BLaER1 treated with 17β-estradiol and CSF1 and Interleukin-3, amounts not matched to agents 10 nM and 100 nM (cell line): ENCODE measurements around the gene PELI2.

Experiments used
- H3K27ac ChIP-seq, 11 experiments: shearing (Covaris generic); formaldehyde crosslinking; 2 replicates each; pipeline ENCODE4 v1.8.1; 2022
- H3K27me3 ChIP-seq, 11 experiments: shearing (Covaris generic); formaldehyde crosslinking; 2 replicates each; pipeline ENCODE4 v1.8.1; 2022
- H3K36me3 ChIP-seq, 11 experiments: shearing (Covaris generic); formaldehyde crosslinking; 2 replicates each; pipeline ENCODE4 v1.8.1; 2022
- H3K4me1 ChIP-seq, 10 experiments: shearing (Covaris generic); formaldehyde crosslinking; 2 replicates each; pipeline ENCODE4 v1.8.1; 2022
- H3K4me2 ChIP-seq, 11 experiments: shearing (Covaris generic); formaldehyde crosslinking; 2 replicates each; pipeline ENCODE4 v1.8.1; 2022
- H3K4me3 ChIP-seq, 10 experiments: shearing (Covaris generic); formaldehyde crosslinking; 2 replicates each; pipeline ENCODE4 v1.8.1; 2022
- H3K9ac ChIP-seq, 11 experiments: shearing (Covaris generic); formaldehyde crosslinking; 2 replicates each; pipeline ENCODE4 v1.8.1; 2022
- H3K9me3 ChIP-seq, 11 experiments: shearing (Covaris generic); formaldehyde crosslinking; replicated peaks in 1 of 11; 2 replicates each; pipeline ENCODE4 v1.8.1; 2022
- H4K20me1 ChIP-seq, 11 experiments: shearing (Covaris generic); formaldehyde crosslinking; 2 replicates each; pipeline ENCODE4 v1.8.1; 2022
- Cebpa-rat ChIP-seq, 11 experiments: shearing (Covaris generic); IDR thresholded peaks; 2 replicates each; pipeline ENCODE4 v1.8.1; 2022

PELI2 gene

GRCh38 chr14:56125772-56126636, 7.8 kb downstream of the PELI2 start:
- Histone ChIP-seq H3K36me3 (peaks cover 0 to 8% (median 0%) of the 10 kb centered on the region in 11 experiments; a peak in 2 of 22 replicates), H3K9ac (0 out of 22 replicates have a peak overlapping the region, but pooled peaks of 1 of the 11 experiments have one; percentile 6), H3K27ac (no peak overlapping the region), H3K27me3 (no peaks in the 10 kb centered on the region), H3K4me1 (peaks cover 67 to 100% (median 97%) of the 10 kb centered on the region in 10 experiments), H3K4me3 (no peak overlapping the region), H4K20me1 (peaks cover 33 to 100% (median 78%) of the 10 kb centered on the region in 11 experiments; a peak in 20 of 22 replicates), H3K9me3 (no peaks in the 10 kb centered on the region), H3K4me2 (peak overlapping the region in 9 of 11 experiments; percentile 10 to 94 (median 32); a peak in 16 of 22 replicates)
- no peak for TF ChIP-seq Cebpa-rat (IDR thresholded peaks at IDR 0.05)

- peak overlapping the region in 7 of 11 experiments; percentile 18 to 94 (median 37); a peak in 10 of 22 replicates for H3K4me2 ChIP-seq
- peaks cover 30 to 100% (median 78%) of the 10 kb centered on the region in 11 experiments; a peak in 20 of 22 replicates for H4K20me1 ChIP-seq
- TF ChIP-seq Cebpa-rat (IDR thresholded peaks at IDR 0.05), result no peak
- H3K27me3 ChIP-seq, result no peaks in the 10 kb centered on the region
- H3K36me3 ChIP-seq, result peaks cover 0 to 8% (median 0%) of the 10 kb centered on the region in 11 experiments; a peak in 2 of 22 replicates
- H3K4me3 ChIP-seq, result no peak overlapping the region
- H3K4me1 ChIP-seq, result peaks cover 67 to 100% (median 97%) of the 10 kb centered on the region in 10 experiments
- no peak overlapping the region for H3K9ac ChIP-seq
- no peak overlapping the region for H3K27ac ChIP-seq
- no peaks in the 10 kb centered on the region for H3K9me3 ChIP-seq
Observed at GRCh38 chr14:56126637-56126913, 8.4 kb downstream of the PELI2 start.

- Histone ChIP-seq H3K9me3 (no peaks in the 10 kb centered on the region), H3K27ac (no peak overlapping the region), H3K4me3 (no peak overlapping the region), H3K27me3 (no peaks in the 10 kb centered on the region), H3K4me1 (peaks cover 67 to 100% (median 97%) of the 10 kb centered on the region in 10 experiments), H4K20me1 (peaks cover 28 to 100% (median 78%) of the 10 kb centered on the region in 11 experiments; a peak in 20 of 22 replicates), H3K36me3 (peaks cover 0 to 8% (median 0%) of the 10 kb centered on the region in 11 experiments; a peak in 2 of 22 replicates), H3K4me2 (peak overlapping the region in 7 of 11 experiments; percentile 6 to 94 (median 27); a peak in 12 of 22 replicates), H3K9ac (no peak overlapping the region)
- no peak for TF ChIP-seq Cebpa-rat (IDR thresholded peaks at IDR 0.05)
Observed at GRCh38 chr14:56127156-56127555, 8.9 kb downstream of the PELI2 start.

- peak overlapping the region in 9 of 11 experiments; percentile 34 to 64 (median 55); a peak in 16 of 22 replicates for H3K9ac ChIP-seq
Observed at GRCh38 chr14:56129092-56129491, 10.9 kb downstream of the PELI2 start.

GRCh38 chr14:56129933-56130332, 11.7 kb downstream of the PELI2 start:
- Histone ChIP-seq H3K9ac (peak overlapping the region in 9 of 11 experiments; percentile 34 to 64 (median 55); a peak in 16 of 22 replicates), H3K27me3 (no peaks in the 10 kb centered on the region), H3K36me3 (peaks cover 0 to 5% (median 0%) of the 10 kb centered on the region in 11 experiments; a peak in 1 of 22 replicates), H3K27ac (peak overlapping the region in 10 of 11 experiments; percentile 17 to 80 (median 68); a peak in 18 of 22 replicates), H3K4me3 (peak overlapping the region in 7 of 10 experiments; percentile 24 to 53 (median 43); a peak in 12 of 20 replicates), H3K9me3 (no peaks in the 10 kb centered on the region), H3K4me2 (peak overlapping the region; percentile 84 to 98 (median 94)), H4K20me1 (peaks cover 22 to 100% (median 74%) of the 10 kb centered on the region in 11 experiments; a peak in 19 of 22 replicates), H3K4me1 (peaks cover 59 to 100% (median 87%) of the 10 kb centered on the region in 10 experiments)
- peak in 7 of 11 experiments; percentile 18 to 63 (median 31); a peak in 5 of 22 replicates for TF ChIP-seq Cebpa-rat (IDR thresholded peaks at IDR 0.05)

More at GRCh38 chr14:56129092-56129491, 10.9 kb downstream of the PELI2 start:
- Histone ChIP-seq H3K36me3 (peaks cover 0 to 8% (median 0%) of the 10 kb centered on the region in 11 experiments; a peak in 2 of 22 replicates), H4K20me1 (peaks cover 29 to 100% (median 74%) of the 10 kb centered on the region in 11 experiments; a peak in 20 of 22 replicates), H3K4me2 (peak overlapping the region; percentile 84 to 98 (median 94)), H3K27ac (peak overlapping the region in 10 of 11 experiments; percentile 17 to 80 (median 68); a peak in 19 of 22 replicates), H3K4me3 (peak overlapping the region in 5 of 10 experiments; percentile 24 to 53 (median 44); a peak in 8 of 20 replicates), H3K9me3 (no peaks in the 10 kb centered on the region), H3K27me3 (no peaks in the 10 kb centered on the region), H3K4me1 (peaks cover 54 to 100% (median 92%) of the 10 kb centered on the region in 10 experiments)
- TF ChIP-seq Cebpa-rat (IDR thresholded peaks at IDR 0.05), result no peak

- no peaks in the 10 kb centered on the region for H3K27me3 ChIP-seq
- peak overlapping the region in 8 of 11 experiments; percentile 2 to 80 (median 30); a peak in 7 of 22 replicates for H3K27ac ChIP-seq
- no peak overlapping the region for H3K4me3 ChIP-seq
- peaks cover 17 to 100% (median 75%) of the 10 kb centered on the region in 11 experiments; a peak in 19 of 22 replicates for H4K20me1 ChIP-seq
- peak overlapping the region in 2 of 11 experiments; percentile 8 to 9; a peak in 1 of 22 replicates for H3K9ac ChIP-seq
- peak overlapping the region; percentile 51 to 98 (median 94) for H3K4me2 ChIP-seq
- no peaks in the 10 kb centered on the region for H3K36me3 ChIP-seq
- TF ChIP-seq Cebpa-rat (IDR thresholded peaks at IDR 0.05), result no peak
- peaks cover 64 to 100% (median 87%) of the 10 kb centered on the region in 10 experiments for H3K4me1 ChIP-seq
- H3K9me3 ChIP-seq, result no peaks in the 10 kb centered on the region
Observed at GRCh38 chr14:56131004-56131864, 13.0 kb downstream of the PELI2 start.

GRCh38 chr14:56131865-56132833, 13.9 kb downstream of the PELI2 start:
- Histone ChIP-seq H3K27me3 (no peaks in the 10 kb centered on the region), H4K20me1 (peaks cover 25 to 100% (median 75%) of the 10 kb centered on the region in 11 experiments; a peak in 21 of 22 replicates), H3K4me2 (peak overlapping the region; percentile 51 to 98 (median 94)), H3K4me1 (peaks cover 74 to 100% (median 87%) of the 10 kb centered on the region in 10 experiments), H3K4me3 (no peak overlapping the region; a peak in 1 of 20 replicates), H3K36me3 (no peaks in the 10 kb centered on the region), H3K9ac (peak overlapping the region in 2 of 11 experiments; percentile 4 to 9; a peak in 2 of 22 replicates), H3K27ac (peak overlapping the region in 8 of 11 experiments; percentile 2 to 80 (median 28); a peak in 11 of 22 replicates), H3K9me3 (no peaks in the 10 kb centered on the region)
- TF ChIP-seq Cebpa-rat (IDR thresholded peaks at IDR 0.05), result no peak
